Endothelial cell of umbilical vein (primary cell): ENCODE results near the gene ALOX5AP. TPM values are rescaled to one million over a fixed set of nuclear protein-coding genes. Genes with fewer than 3 reads are reported as not detected.

Source experiments
- BruUV-seq: library from RNA; stranded (reverse); fragments of 400-500 nt; replicated peaks from 2 replicates; lab custom pipeline; 2021; lab: Mats Ljungman, UMichigan
- CTCF ChIA-PET: fragments of 300-600, 350-600 bp; sonication (Branson Sonifier 250); formaldehyde crosslinking; loops from one replicate; lab custom pipeline; 2021; ENCODE audit warnings: antibody characterized with exemption, inconsistent platforms; lab: Charles Lee
- POLR2A ChIA-PET: fragments of 300-600, 350-600 bp; sonication (Branson Sonifier 250); formaldehyde crosslinking; loops from one replicate; lab custom pipeline; 2021; ENCODE audit warnings: antibody characterized with exemption, inconsistent platforms; lab: Charles Lee
- DNase-seq: peaks from one replicate; pipeline ENCODE4 v3.0.0-alpha.2; 2011; ENCODE audit warnings: low read depth, low spot score
- FAIRE-seq: peaks from 2 replicates; lab custom pipeline; 2011; peaks lifted over from hg19 to GRCh38; lab: Jason Lieb, UNC
- H2AFZ ChIP-seq: 2 replicates; pipeline ENCODE4 v1.6.0; 2012; ENCODE audit warnings: low read depth, low read length, control low read depth, inconsistent platforms
- H3K27ac ChIP-seq: 2 replicates; pipeline ENCODE4 v1.5.1; 2011; ENCODE audit warnings: low read depth, mild to moderate bottlenecking, control low read depth, low read length, moderate library complexity; ENCODE audit not compliant: insufficient read depth
- H3K27me3 ChIP-seq, 2 experiments: 2 replicates each; pipeline versions ENCODE4 v1.6.0 to v1.6.1; 2011; ENCODE audit warnings: low read length in 2 of 2, mixed read lengths in 1 of 2; ENCODE audit not compliant: control insufficient read depth in 2 of 2, insufficient read depth in 2 of 2
- H3K36me3 ChIP-seq, 2 experiments: 2 replicates in 1 of 2; 3 replicates in 1 of 2; pipeline ENCODE4 v1.5.1; 2011; ENCODE audit warnings: low read length in 2 of 2, mild to moderate bottlenecking in 1 of 2, moderate library complexity in 1 of 2; ENCODE audit not compliant: control insufficient read depth in 2 of 2, insufficient read depth in 2 of 2; ENCODE audit errors: extremely low read depth in 1 of 2
- H3K4me1 ChIP-seq: 3 replicates; pipeline ENCODE4 v1.5.1; 2011; ENCODE audit warnings: mild to moderate bottlenecking, low read length; ENCODE audit not compliant: control insufficient read depth, insufficient read depth; ENCODE audit errors: extremely low read depth
- H3K4me2 ChIP-seq: 2 replicates; pipeline ENCODE4 v1.6.1; 2011; ENCODE audit warnings: low read length, control low read depth, mixed read lengths; ENCODE audit not compliant: insufficient read depth
- H3K4me3 ChIP-seq, 3 experiments: fragments of 200-600 bp in 1 of 3; sonication (generic), shearing (Covaris generic) in 1 of 3; replicated peaks in 1 of 3; 2 replicates each; pipeline ENCODE4 v1.5.1; 2011 to 2016; ENCODE audit warnings: control low read depth in 3 of 3, low read length in 3 of 3, mild to moderate bottlenecking in 2 of 3, inconsistent platforms in 1 of 3, low read depth in 1 of 3, moderate library complexity in 1 of 3; ENCODE audit not compliant: insufficient read depth in 1 of 3
- H3K79me2 ChIP-seq: 2 replicates; pipeline ENCODE4 v1.6.0; 2012; ENCODE audit warnings: low read length, inconsistent platforms; ENCODE audit not compliant: control insufficient read depth, insufficient read depth
- H3K9ac ChIP-seq: replicated peaks from 2 replicates; pipeline ENCODE3; 2011; ENCODE audit warnings: low read length, control low read depth; ENCODE audit not compliant: insufficient read depth; ENCODE audit errors: extremely low read depth
- H3K9me1 ChIP-seq: replicated peaks from 3 replicates; pipeline ENCODE4 v1.6.0; 2011; ENCODE audit warnings: mild to moderate bottlenecking, low read length; ENCODE audit not compliant: control insufficient read depth, insufficient read depth; ENCODE audit errors: extremely low read depth
- H3K9me3 ChIP-seq: replicated peaks from 2 replicates; pipeline ENCODE4 v1.5.1; 2012; ENCODE audit warnings: low read length, inconsistent platforms; ENCODE audit not compliant: control insufficient read depth, insufficient read depth
- H4K20me1 ChIP-seq: replicated peaks from 2 replicates; pipeline ENCODE3; 2011; ENCODE audit warnings: mild to moderate bottlenecking, low read length; ENCODE audit not compliant: control insufficient read depth, insufficient read depth; ENCODE audit errors: extremely low read depth
- CTCF ChIP-seq, 2 donors: IDR thresholded peaks; 1 replicate in 1 of 2; 2 replicates in 1 of 2; pipeline ENCODE4 v1.5.1; 2011; ENCODE audit warnings: low read length in 2 of 2, mild to moderate bottlenecking in 2 of 2, moderate library complexity in 2 of 2, control low read depth in 1 of 2, inconsistent platforms in 1 of 2, low read depth in 1 of 2; ENCODE audit not compliant: insufficient read depth in 1 of 2; ENCODE audit errors: extremely low read depth in 1 of 2
- EZH2 ChIP-seq: IDR thresholded peaks from 2 replicates; pipeline ENCODE4 v1.6.1; 2012; ENCODE audit warnings: borderline replicate concordance, low read depth, mild to moderate bottlenecking, moderate library complexity, low read length, inconsistent platforms; ENCODE audit not compliant: severe bottlenecking
- FOS ChIP-seq: IDR thresholded peaks from 2 replicates; pipeline ENCODE4 v1.6.1; 2011; ENCODE audit warnings: mild to moderate bottlenecking, low read length, moderate library complexity, borderline replicate concordance; ENCODE audit not compliant: insufficient read depth
- GATA2 ChIP-seq: IDR thresholded peaks from 2 replicates; pipeline ENCODE4 v1.7.0; 2011; ENCODE audit warnings: low read depth, mild to moderate bottlenecking, moderate library complexity, mixed read lengths, low read length; ENCODE audit not compliant: insufficient read length, insufficient read depth
- JUN ChIP-seq: IDR thresholded peaks from 2 replicates; pipeline ENCODE4 v1.6.1; 2011; ENCODE audit warnings: borderline replicate concordance, low read depth; ENCODE audit not compliant: insufficient read length, insufficient read depth
- MAX ChIP-seq: IDR thresholded peaks from 2 replicates; pipeline ENCODE4 v1.6.1; 2011; ENCODE audit not compliant: insufficient read depth, insufficient read length
- MYC ChIP-seq: IDR thresholded peaks from one replicate; pipeline ENCODE4 v1.6.1; 2011; ENCODE audit warnings: mild to moderate bottlenecking, low read depth, low read length
- dilution Hi-C: fragments of 300-500 bp; cut with MboI; formaldehyde crosslinking; loops from one replicate; pipeline ENCODE4 v1.15.0; 2019; ENCODE audit warnings: low sequenced_read_pairs; ENCODE audit not compliant: extremely low pct_ligation_motif_present
- intact Hi-C: fragments of 100-400 bp; cut with micrococcal nuclease; formaldehyde crosslinking; loops from one replicate; pipeline ENCODE4 v1.10.0; 2022
- polyA plus RNA-seq, 4 experiments: library from polyadenylated mRNA; depleted of rRNA in 3 of 4; stranded (reverse) in 3 of 4; unstranded in 1 of 4; fragments of >200 nt; gene quantifications; 2 replicates each; pipeline versions ENCODE4 v1.2.1 to v1.2.3, GENCODE V29; 2011 to 2012; ENCODE audit warnings: missing spikeins in 1 of 4
- total RNA-seq: library from RNA; stranded (reverse); gene quantifications from 2 replicates; pipeline ENCODE4 v1.2.3, GENCODE V29; 2021

The ALOX5AP gene
- total and polyA plus RNA-seq, 2 donors (not counting 3 experiments of a cell fraction or from before 2014, with no cell fraction given), result 1.8 TPM; not detected in 1

GRCh38 chr13:30714629-30715371 is 20.5 kb upstream of the ALOX5AP start:
- H3K36me3 ChIP-seq, result no peaks in the 10 kb centered on the region
- DNase-seq, result no peak
- H3K4me2 ChIP-seq, result no peak overlapping the region
- H3K79me2 ChIP-seq, result no peaks in the 10 kb centered on the region
- FAIRE-seq, result no peak
- H3K27me3 ChIP-seq, result no peaks in the 10 kb centered on the region
- H3K27ac ChIP-seq, result no peak overlapping the region
- CTCF ChIA-PET, result interaction anchor here (1.0 to 1.5 kb wide), 2 partner anchors 22 to 78 kb away, joined by 3 read pairs; no protein-coding TSS in a partner anchor
- POLR2A ChIA-PET, result interaction anchor here (0.7 kb wide), 1 partner anchor 22 kb away, joined by 5 read pairs; no protein-coding TSS in a partner anchor
- dilution Hi-C loops, result no loop called here
- TF ChIP-seq JUN (no peak), MAX (no peak), EZH2 (no peak), MYC (no peak)
- no peak overlapping the region for H3K9ac ChIP-seq
- peaks cover 13% of the 10 kb centered on the region for H3K4me1 ChIP-seq
- no peaks in the 10 kb centered on the region for H3K9me3 ChIP-seq
- intact Hi-C loops, result no loop called here
- no peaks in the 10 kb centered on the region for H3K9me1 ChIP-seq
- no peak overlapping the region for H2AFZ ChIP-seq
- BruUV-seq, result no TSS peak
- no peaks in the 10 kb centered on the region for H4K20me1 ChIP-seq
- H3K4me3 ChIP-seq, result no peak overlapping the region

- FAIRE-seq (no peak), DNase-seq (no peak)
- Histone ChIP-seq H3K27ac (no peak overlapping the region), H3K36me3 (no peaks in the 10 kb centered on the region), H3K4me1 (peaks cover 13% of the 10 kb centered on the region), H3K9me1 (no peaks in the 10 kb centered on the region), H3K79me2 (no peaks in the 10 kb centered on the region), H3K9me3 (no peaks in the 10 kb centered on the region), H3K4me3 (no peak overlapping the region), H3K9ac (no peak overlapping the region), H2AFZ (no peak overlapping the region), H3K4me2 (no peak overlapping the region), H3K27me3 (no peaks in the 10 kb centered on the region), H4K20me1 (no peaks in the 10 kb centered on the region)
- ChIA-PET CTCF (interaction anchor here (1.0 to 1.5 kb wide), 4 partner anchors 22 to 77 kb away, joined by 3 to 4 read pairs (median 3); no protein-coding TSS in a partner anchor), POLR2A (no interaction called here)
- TF ChIP-seq CTCF (IDR thresholded peaks at IDR 0.05; ENCODE audit: extremely low read depth in 1 of 2, insufficient read depth in 1 of 2, low read depth in 1 of 2, low read length in 2 of 2) (no peak), JUN (no peak), GATA2 (no peak), FOS (no peak)
- intact Hi-C loops (no loop called here), dilution Hi-C loops (no loop called here)
- no TSS peak for BruUV-seq
These were observed 20.0 kb upstream of the ALOX5AP start for GRCh38 chr13:30715372-30715756.
